Activated CD4-positive, CD25-positive, alpha-beta regulatory T cell treated with anti-CD3 and anti-CD28 coated beads, Interleukin-2, amount 50 U/mL, for 24 hours (primary cell): Measurements from ENCODE around the gene ZGLP1.
"Not testable (repeated sequence)": the region's sequence is repeated elsewhere in the genome, so short reads cannot be mapped to it uniquely, and the experiment has no call there.

Experiments used
- ATAC-seq, 2 donors: fragments of 150-1000 bp; cut with Tn5 transposase; one replicate each; pipeline ENCODE4 v1.10.0; 2021; ENCODE audit warnings: mild to moderate bottlenecking in 1 of 2, moderate library complexity in 1 of 2

ZGLP1 gene

DNA sequence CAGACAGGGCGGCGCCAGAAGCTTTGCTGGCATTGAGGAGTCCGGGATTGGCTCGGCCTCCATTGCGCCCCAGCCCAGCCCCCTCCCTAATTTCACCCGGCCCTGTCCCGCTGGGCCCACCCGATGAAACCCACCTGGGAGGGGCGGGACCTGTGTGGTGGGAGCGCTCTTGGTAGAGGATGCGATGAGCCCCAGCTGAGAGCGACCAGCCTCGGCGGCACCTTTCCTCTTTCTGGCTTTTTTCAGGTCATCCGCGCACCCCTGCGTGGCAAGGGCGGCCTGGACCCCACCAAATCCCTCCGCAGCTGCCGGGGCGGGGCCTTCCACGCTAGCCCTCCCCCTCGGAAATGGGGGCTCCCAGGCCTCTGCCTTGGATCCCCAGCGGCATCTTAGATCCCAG, at the start of gene ZGLP1:
TSS of gene ZGLP1 (minus strand) at position 393 of the 400 bp plus-strand sequence.
- no peak for ATAC-seq

DNA sequence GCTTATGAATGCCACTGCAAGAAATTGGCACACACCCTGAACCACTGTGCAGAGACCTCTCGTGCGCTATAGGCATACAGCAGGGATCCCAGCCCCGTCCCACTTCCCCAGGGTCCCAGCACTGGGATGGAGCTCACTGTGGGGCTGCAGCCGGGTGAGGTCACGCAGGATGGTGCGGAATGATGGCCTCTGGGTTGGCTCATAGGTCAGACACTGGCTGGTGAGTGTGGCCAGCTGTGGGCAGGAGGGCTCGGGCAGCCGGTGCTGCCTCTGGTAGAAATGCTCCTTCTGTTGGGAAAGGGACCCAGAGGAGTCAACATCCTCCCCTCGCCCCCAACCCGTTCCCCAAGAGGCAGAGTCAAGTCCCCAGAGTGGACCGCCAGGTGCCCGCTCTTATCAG, 46.8 kb upstream of the ZGLP1 start:
- no peak for ATAC-seq

DNA sequence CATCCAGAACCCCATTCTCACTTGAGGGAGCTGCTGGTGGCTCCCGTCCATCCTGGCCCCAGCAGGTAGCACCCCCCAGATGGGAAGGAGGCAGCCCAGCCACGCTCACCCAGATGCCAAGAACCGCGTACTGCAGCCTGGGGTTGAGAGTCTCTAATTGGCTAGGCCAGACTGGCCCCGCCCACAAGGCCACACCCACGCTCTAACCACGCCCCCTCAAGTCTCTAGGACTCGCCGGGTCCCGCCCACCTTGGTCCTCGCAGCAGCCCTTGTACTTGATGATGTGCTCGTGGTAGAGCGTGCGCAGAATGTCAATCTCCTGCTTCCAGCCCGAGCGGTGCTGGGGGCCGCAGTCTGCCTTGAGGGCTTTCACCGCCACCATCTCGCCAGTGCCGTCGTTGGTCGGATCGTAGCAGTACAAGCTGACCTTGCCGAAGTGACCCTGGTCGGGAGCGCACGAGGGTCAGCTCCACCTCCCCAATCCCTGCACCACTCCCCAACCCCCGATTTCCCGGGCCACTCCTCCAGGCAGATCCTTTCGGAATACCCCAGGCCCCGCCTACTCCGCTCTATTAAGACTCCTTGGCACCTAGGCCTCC, 44.3 kb upstream of the ZGLP1 start:
- peak; percentile 38 to 41 for ATAC-seq

DNA sequence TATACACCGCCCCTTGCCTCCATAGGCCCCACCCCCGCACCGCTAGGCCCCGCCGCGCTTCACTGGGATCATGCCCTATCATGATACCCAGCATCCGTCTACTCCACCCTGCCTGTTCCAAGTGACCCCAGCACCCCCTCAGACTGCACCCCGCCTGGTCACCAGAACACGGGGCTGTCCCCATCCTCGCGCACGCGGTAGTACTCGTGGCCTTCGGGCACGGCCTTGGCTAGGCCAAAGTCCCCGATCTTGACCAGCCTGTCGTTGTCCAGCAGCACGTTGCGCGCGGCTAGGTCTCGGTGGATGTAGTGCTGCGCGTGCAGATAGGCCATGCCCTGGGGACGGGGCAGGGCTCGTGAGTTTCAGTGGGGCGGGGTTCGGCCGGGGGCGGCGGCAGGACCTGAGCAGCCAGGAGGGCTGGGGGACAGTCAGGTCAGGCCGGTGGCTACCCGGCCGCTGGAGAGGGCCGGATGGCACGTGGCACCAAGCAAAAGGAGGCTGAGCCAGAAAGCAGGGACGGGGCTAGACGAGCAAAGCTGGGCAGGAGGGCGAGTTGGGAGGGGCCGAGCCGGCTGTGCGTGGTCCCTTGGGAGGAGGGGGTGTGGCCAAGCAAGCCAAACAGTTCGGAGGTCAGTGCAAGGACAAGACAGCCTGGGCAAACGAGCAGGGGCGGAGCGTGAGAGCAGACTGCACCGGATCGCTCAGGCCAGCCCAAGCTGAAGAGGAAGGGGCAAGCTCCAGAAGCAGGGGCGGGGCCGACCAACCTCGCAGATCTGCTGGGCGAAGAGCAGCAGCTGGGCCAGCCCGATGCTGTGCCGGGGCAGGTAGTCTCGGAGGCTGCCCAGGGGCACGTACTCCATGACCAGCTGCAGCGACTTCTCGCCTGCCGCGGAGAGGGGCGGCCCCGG, 43.4 kb upstream of the ZGLP1 start:
- ATAC-seq = no peak

DNA sequence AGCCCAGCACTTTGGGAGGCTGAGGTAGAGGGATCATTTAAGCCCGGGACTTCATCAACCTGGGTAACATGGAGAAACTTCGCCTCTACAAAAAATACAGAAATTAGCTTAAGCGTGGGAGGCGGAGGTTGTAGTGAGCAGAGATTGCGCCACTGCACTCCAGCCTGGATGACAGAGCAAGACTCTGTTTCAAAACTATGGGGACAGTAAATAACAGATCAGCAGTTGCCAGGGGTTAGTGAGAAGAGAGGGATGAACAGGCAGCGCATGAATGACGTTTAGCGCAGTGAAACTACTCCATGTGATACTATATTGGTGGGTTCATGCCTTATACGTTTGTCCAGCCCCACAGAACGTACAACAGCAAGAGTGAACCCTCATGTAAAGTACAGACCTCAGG, 36.9 kb upstream of the ZGLP1 start:
- ATAC-seq = no peak

DNA sequence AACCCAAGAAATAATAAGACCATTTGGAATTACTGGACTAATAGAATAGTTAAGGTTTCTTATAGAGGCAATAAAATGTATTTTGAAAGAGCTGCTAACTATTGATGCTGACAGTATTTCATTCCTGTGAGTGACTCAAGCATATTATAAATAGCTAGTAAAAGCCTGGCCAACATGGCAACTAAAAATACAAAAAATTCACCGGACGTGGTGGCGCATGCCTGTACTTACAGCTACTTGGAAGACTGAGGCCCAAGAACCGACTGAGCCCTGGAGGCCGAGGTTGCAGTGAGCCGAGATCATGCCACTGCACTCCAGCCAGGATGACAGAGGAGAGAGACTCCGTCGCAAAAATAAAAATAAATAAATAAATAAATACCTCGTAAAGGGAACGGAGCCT, 35.2 kb upstream of the ZGLP1 start:
- no peak for ATAC-seq

DNA sequence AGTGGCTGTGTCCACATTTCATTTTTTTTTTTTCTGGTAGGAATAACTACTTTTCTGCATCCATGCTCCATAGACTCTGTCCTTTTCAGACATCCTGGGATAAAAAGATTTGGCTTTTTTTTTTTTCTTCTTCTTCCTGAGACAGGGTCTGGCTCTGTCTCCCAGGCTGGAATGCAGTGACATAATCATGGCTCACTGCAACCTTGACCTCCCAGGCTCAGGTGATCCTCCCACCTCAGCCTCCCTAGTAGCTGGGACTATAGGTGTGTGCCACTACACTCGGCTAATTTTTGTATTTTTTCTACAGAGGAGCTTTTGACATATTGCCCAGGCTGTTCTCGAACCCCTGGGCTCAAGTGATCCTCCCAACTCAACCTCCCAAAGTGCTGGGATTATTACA, 33.9 kb upstream of the ZGLP1 start:
- no peak for ATAC-seq

DNA sequence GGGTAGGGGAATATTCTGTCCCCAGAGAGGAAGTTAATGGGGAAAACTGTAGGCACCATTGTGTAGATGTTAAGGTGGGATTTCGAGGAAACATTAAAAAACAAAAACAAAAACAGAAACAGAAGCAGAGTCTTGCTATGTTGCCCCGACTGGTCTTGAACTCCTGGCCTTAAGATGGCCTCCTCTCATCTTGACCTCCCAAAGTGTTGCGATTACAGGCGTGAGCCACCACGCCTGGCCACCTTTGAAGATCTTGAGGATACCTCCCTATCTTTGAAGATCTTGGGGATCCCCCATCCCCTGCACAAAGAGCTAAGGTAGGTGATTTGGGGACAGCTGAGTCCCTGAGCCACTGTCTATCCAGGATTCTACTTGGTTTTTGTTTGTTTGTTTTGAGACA, 30.4 kb upstream of the ZGLP1 start:
- no peak for ATAC-seq

DNA sequence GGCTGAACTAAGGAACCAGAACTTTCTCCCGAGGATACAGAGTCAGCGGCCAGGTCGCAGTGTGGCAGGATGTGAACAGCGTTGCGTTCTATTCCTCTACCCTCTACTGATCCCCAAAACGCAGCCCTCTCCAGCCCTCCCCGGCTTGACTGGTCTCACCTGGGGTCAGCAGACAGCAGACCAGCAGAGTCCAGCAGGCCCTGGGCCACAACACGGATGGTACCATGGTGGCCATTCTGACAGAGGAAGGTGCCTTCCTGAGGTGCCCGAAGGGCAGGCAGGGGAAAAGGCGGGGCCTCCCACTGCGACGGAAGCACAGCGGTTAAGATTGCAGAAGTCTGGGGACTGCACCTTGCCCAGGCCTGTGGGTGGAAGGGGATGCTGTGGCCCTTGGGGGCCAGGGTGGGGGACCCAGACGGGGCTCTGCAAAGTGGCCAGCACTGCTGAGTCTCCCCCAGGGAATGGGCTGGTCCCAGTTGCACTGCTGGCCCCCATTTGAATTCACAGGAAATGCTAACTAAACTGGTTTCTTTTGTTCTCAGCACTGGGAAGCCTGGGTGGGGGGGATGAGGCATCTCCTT, 29.9 kb upstream of the ZGLP1 start, which contains the start of gene ICAM3:
TSS of gene ICAM3 (minus strand) at position 245 of the 581 bp plus-strand sequence. CDS start at position 235, 10 bp downstream.
- ATAC-seq = peak; percentile 92 to 94

DNA sequence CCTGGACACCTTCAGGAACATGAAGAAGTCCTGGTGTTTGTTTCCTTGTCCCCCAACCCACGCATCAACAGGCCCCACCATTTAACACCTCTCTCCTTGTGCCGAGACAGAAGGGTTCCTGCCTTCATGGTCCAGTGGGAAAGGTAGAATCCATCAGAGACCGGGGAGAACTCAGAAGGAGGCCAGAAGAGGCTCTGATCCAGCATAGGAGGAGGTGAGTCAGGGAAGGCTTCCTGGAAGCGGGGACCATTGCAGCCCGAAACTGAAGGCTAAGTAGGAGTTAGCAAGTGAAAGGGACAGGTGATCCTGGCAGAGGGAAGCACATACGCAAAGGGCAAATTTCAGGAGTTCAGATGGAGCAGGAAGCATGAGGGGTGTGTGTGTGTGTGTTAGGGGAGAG, 29.3 kb upstream of the ZGLP1 start:
- peak; percentile 12 to 18 for ATAC-seq

DNA sequence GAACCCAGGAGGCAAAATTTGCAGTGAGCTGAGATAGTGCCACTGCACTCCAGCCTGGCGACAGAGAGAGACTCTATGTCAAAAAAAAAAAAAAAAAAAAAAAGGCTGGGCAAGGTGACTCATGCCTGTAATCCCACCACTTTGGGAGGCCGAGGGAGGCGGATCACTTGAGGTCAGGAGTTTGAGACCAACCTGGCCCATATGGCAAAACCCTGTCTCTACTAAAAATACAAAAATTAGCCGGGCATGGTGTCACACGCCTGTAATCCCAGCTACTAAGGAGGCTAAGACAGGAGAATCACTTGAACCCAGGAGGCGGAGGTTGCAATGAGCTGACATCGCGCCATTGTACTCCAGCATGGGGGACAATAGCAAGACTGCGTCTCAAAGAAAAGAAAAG, 27.1 kb upstream of the ZGLP1 start:
- not testable (repeated sequence) for ATAC-seq

DNA sequence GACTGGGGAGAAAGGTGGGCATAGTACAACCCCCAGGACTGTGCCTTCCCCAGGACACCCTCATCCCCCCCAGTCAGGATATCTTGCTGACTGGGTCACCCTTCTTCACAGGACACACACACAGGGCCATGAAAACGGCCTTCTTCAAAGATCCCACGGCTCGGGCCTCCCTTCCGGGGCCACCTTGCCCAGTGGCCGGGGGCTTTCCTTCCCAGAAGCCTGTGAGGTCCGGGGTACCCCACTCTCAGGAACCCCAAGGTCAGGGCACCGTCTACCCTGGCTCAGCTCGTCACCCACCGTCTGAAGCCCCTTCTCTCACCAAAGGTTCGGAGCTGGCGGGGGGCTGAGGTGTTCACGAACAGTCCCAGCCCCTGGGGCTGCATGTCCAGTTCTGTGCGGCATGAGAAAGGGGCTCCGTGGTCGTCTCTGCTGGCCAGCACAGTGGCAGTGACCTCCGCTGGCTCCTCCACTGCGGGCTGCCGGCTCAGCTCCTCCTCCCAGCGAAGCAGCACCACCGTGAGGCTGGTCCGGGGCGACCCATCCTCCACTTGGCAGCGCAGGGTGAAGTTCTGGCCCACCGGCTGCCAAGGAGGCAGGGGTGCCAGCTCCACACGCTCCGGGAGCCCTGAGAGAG, 25.9 kb upstream of the ZGLP1 start:
- ATAC-seq = no peak

DNA sequence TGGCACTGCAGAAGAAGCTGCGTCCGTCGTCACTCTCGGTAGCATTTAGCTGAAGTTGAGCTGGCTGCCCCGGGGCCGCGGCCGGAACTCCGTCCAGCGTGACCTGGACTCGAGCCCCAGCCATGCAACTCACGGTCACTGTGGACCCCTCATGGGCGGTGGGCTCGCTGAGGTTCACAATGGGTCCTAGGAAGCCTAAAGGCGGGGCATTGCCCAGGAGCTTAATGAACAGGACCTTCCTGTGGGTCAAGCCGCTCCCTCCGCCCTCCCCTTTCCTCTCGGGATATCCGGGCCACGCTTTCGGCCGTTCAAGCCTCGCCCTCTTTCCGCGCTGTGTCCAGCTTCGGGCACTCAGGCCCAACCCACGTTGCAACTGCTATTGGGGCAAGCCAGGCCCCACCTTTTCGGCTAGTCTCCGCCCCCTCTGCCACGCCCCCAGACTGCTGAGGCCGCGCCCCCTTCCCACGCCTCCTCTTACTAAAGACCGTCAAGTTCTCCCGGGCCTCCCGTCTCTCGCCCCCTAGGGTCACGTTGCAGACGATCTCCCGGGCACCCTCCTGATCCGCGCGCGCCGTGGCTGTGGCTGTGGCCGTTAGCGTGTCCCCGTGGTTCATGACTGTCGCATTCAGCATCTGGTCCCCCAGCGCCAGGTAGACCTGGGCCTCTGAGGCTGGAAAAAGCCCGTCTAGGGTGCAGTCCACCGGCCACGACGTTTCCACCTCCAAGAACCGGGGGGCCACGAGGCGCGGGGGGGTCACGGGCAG, 25.2 kb upstream of the ZGLP1 start:
- no peak for ATAC-seq

DNA sequence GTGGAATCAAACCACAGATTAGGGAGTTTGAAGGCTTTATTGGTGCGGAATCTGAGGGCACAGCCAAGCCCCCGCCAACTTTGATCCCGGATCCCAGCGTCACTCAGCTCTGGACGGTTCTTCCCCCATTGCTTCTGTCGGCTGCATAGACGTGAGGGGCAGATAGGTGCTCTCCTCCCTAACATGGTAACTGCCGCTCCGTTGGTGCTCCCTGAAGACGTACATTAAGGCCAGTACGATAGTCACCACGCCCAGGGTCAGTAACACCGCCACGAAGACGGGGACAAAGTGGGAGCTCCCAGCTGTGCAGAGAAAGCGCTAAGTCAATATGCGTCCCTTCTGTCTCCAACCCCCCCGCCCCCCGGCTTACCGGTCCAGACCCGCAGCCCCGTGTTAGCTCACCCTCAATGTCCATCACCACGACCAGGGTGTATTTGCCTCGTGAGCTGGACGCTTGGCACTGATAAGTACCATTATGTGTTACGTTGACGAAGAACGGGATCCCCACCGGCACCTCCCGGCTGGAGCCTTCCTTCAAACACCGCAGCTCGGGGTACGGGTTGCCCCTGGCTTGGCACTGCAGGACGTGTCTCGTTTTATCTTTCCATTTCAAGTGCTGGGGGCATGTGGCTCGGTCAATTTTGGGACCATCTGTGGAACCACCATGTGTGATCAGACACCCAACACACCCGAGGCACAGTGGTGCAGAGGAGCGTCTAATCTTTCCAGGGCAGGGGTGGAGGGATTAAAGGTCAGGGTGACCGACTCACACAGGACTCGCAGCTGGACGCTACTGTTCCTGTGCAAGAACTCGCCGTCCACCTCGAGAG, 24.4 kb upstream of the ZGLP1 start:
- ATAC-seq = peak; percentile 0 to 1

DNA sequence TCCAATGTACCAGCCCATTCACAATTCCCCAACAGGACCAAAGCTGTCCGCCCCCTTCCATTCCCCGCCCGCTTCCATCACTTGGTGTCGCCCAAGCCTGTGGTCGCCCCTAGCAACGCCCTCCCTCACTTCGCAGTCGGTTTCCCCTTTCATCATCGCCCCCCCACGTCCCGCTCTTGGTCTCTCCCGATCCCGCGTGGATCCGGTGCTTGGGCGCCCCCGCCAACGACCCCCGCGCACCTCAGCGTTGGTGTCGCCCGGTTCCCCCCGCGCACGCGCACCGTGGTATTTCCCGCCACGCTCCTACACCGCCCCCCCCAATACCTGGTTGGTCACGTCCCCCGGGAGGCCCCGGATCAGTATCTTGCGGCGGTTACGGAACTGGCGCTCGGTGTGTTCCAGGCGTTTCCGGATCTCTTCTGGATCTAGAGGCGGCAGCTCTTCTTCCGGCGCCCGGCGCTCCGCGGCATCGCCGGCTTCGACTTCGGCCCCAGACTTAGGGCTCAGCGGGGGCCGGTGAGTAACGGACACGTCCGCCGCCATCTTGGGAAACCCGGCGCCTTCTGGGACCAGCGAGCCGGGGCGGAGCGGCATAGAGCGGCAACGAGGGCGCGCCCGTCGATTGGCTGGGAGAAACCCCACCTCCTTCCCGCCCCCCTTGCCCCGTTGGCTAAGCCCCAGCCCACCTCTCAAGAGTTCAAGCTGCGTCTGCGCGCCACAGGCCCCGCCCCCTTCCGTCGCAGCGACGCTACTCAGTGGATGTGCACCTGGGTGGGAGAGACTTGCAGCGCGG, 23.5 kb upstream of the ZGLP1 start, which contains the start of gene RAVER1:
TSS of gene RAVER1 (minus strand) at position 565 of the 793 bp plus-strand sequence. CDS start at position 543, 22 bp downstream.
- ATAC-seq = peak; percentile 94 to 95

DNA sequence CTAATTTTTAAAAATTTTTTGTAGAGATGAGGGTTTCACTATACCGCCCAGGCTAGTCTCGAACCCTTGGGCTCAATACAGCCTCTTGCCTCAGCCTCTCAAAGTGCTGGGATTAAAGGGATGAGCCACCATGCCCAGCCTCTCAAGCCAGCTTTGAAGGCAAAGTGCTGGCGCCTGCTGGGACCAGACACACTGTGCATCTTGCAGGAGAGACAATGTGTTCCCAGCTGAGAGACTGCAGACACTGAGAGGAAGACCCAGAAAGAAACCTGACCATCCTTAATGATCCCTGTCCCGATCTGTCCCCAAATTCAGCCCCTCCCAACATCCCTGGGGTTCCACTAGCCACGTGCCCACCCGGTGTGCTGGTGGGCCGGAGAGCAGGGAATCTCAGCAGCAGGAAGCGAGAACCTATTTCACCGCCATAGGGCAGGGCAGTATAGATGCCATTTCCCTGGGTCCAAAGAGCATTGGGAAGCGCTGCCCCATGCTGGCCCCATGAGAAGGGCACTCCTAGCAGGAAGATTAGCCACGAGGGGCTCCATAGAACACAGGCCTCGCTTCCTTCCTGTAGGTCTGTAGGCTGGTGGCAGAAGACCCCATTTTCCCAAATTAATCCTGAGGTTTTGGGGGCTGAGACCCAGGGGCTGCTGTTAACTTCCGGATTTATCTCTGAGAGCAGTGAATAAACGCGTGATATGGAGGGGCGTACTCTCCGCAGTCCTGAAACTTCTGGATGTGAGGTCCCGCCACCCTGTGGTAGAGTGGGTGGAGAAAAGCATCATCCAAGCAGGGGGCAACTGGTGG, 22.7 kb upstream of the ZGLP1 start:
- no peak for ATAC-seq

DNA sequence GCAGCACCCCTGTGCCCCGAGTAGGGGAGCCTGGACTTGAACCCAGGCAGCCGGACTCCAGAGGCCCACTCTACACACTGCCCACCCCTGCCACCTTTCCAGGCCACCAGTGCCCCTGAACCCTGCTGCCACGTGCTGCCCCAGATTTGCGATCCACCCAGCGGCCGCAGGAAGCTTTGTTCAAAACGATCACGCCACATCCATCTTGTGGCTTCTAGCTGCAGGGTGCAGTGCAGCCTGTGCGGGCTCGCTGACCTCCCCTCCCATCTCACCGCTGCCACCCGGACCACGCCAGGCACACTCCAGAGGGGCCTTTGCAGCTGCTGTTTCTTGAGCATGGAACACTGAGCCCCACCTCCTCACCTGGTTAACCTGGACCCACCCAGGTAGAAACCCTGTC, 19.9 kb upstream of the ZGLP1 start:
- no peak for ATAC-seq

DNA sequence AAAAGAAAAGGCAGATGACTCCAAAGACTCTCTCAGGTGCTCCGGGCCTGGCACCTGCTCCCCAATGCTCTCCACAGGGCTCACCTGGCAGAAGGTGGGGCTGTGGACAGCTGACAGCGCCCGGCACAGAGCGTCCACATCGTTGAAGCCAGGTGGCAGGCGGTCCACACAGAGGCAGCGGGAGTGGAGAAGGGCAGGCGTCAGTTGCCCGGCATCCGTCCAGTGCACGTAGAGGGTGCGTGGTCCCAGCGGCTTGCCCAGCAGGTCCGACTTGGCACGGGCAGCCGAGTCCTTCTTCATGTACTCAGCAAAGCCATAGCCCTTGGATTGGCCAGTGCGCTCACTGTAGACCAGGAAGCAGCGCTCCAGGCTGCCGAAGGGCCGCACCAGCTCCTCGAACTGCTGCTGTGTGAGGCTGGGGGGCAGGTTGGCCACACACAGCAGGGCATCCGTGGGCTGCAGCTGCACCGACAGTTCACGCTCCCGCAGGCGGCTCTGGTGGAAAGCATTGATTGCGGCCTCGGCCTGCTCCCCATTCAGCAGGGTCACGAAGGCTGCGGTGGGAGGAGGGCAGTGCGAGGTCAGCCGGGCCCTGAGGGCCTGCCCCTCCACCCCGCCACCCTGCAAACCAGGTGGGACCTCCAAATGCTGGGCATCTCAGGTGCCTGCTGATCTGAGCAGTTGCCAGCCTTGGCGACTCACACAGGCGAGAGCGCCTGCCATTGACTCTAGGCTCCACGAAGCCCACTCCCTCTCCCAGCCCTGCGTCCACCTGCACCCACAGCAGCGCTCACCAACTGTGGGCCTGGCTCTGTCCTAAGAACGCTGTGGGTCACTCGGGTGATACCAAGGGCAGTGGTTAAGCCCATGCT, 19.2 kb upstream of the ZGLP1 start:
- ATAC-seq = no peak

DNA sequence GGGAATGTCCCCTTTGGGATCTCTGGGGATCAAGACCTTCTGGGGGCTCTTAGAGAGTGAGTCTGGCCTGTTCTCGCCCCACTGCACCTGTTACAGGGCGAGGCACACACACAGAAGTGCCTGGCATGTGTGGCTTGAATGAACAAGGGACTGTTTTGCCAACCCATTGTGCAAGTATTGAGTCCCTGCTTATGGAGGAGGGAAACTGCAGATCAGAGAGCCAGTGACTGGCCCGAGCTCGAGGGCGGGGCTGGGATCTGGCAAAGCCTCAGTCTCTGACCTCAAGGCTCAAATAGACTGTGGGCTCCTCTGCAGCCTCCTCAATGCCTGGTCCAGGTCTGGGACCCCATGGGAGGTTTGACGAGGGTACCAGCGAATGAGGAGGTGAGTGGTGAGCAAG, 18.2 kb upstream of the ZGLP1 start:
- ATAC-seq = no peak
